ENCODE results near the gene BRCA2.
"Not testable (repeated sequence)": the region's sequence is repeated elsewhere in the genome, so short reads cannot be mapped to it uniquely, and the experiment has no call there.

The BRCA2 gene

GRCh38 chr13:32340914-32341313 is 25.6 kb downstream of the BRCA2 start:
- Histone ChIP-seq H3K9me2 (replicated peaks; ENCODE audit: low read depth, low read length) (no peaks in the 10 kb centered on the region), H3K27me3 (ENCODE audit: insufficient read depth, low read length, poor library complexity, severe bottlenecking) (no peaks in the 10 kb centered on the region), H3K79me2 (ENCODE audit: insufficient read depth, low read length) (no peaks in the 10 kb centered on the region), H3K4me2 (ENCODE audit: low read depth, low read length, poor library complexity, severe bottlenecking) (no peak overlapping the region), H3K36me3 (ENCODE audit: insufficient read depth, low read length) (peaks cover 15% of the 10 kb centered on the region), H3K4me3 (ENCODE audit: low read length, poor library complexity, severe bottlenecking) (no peak overlapping the region), H3K9me3 (ENCODE audit: insufficient read depth, low read depth, low read length) (no peaks in the 10 kb centered on the region), H2AFZ (ENCODE audit: low read length) (no peak overlapping the region), H4K20me1 (ENCODE audit: insufficient read depth, low read length, poor library complexity, severe bottlenecking) (no peaks in the 10 kb centered on the region), H3F3A (ENCODE audit: low read depth) (no peaks in the 10 kb centered on the region), H3K4me1 (ENCODE audit: insufficient read depth, low read length, poor library complexity, severe bottlenecking) (peaks cover 5% of the 10 kb centered on the region), H3K9ac (ENCODE audit: low read depth, low read length, poor library complexity, severe bottlenecking) (no peak overlapping the region)
- TF ChIP-seq EZH2phosphoT487 (IDR thresholded peaks at IDR 0.05; ENCODE audit: borderline replicate concordance), result no peak
- TF ChIP-seq CTCF (conservative IDR thresholded peaks at IDR 0.05; ENCODE audit: low read length), result no peak

- H3K79me2 ChIP-seq (ENCODE audit: insufficient read depth, low read length), result no peaks in the 10 kb centered on the region
- H3K36me3 ChIP-seq (ENCODE audit: insufficient read depth, low read length), result peaks cover 40% of the 10 kb centered on the region
- peak overlapping the region; percentile 8 for H3K9ac ChIP-seq (ENCODE audit: low read depth, low read length, poor library complexity, severe bottlenecking)
- H3K9me2 ChIP-seq (replicated peaks; ENCODE audit: low read depth, low read length), result no peaks in the 10 kb centered on the region
- TF ChIP-seq CTCF (conservative IDR thresholded peaks at IDR 0.05; ENCODE audit: low read length) (no peak), EZH2phosphoT487 (IDR thresholded peaks at IDR 0.05; ENCODE audit: borderline replicate concordance) (no peak)
- no peak overlapping the region for H3K4me3 ChIP-seq (ENCODE audit: low read length, poor library complexity, severe bottlenecking)
- no peaks in the 10 kb centered on the region for H3K9me3 ChIP-seq (ENCODE audit: insufficient read depth, low read depth, low read length)
- H3K27me3 ChIP-seq (ENCODE audit: insufficient read depth, low read length, poor library complexity, severe bottlenecking), result no peaks in the 10 kb centered on the region
- H2AFZ ChIP-seq (ENCODE audit: low read length), result peak overlapping the region; percentile 74
- peak overlapping the region; percentile 13 for H3K4me2 ChIP-seq (ENCODE audit: low read depth, low read length, poor library complexity, severe bottlenecking)
- peaks cover 16% of the 10 kb centered on the region for H3K4me1 ChIP-seq (ENCODE audit: insufficient read depth, low read length, poor library complexity, severe bottlenecking)
- H4K20me1 ChIP-seq (ENCODE audit: insufficient read depth, low read length, poor library complexity, severe bottlenecking), result no peaks in the 10 kb centered on the region
- H3F3A ChIP-seq (ENCODE audit: low read depth), result no peaks in the 10 kb centered on the region
Observed at GRCh38 chr13:32347651-32348050, 32.3 kb downstream of the BRCA2 start.

- H3K9ac ChIP-seq (ENCODE audit: low read depth, low read length, poor library complexity, severe bottlenecking); H3K4me3 ChIP-seq (ENCODE audit: low read length, poor library complexity, severe bottlenecking); H3K9me2 ChIP-seq (replicated peaks; ENCODE audit: low read depth, low read length); H3K9me3 ChIP-seq (ENCODE audit: insufficient read depth, low read depth, low read length); H3K4me2 ChIP-seq (ENCODE audit: low read depth, low read length, poor library complexity, severe bottlenecking); H3F3A ChIP-seq (ENCODE audit: low read depth); H3K79me2 ChIP-seq (ENCODE audit: insufficient read depth, low read length); H4K20me1 ChIP-seq (ENCODE audit: insufficient read depth, low read length, poor library complexity, severe bottlenecking); H2AFZ ChIP-seq (ENCODE audit: low read length); H3K27me3 ChIP-seq (ENCODE audit: insufficient read depth, low read length, poor library complexity, severe bottlenecking): not testable (repeated sequence)
- Histone ChIP-seq H3K36me3 (ENCODE audit: insufficient read depth, low read length) (peaks cover 51% of the 10 kb centered on the region), H3K4me1 (ENCODE audit: insufficient read depth, low read length, poor library complexity, severe bottlenecking) (peaks cover 10% of the 10 kb centered on the region)
Observed at GRCh38 chr13:32350839-32351441, 35.6 kb downstream of the BRCA2 start.

- no peaks in the 10 kb centered on the region for H3F3A ChIP-seq (ENCODE audit: low read depth)
- TF ChIP-seq CTCF (conservative IDR thresholded peaks at IDR 0.05; ENCODE audit: low read length) (no peak), EZH2phosphoT487 (IDR thresholded peaks at IDR 0.05; ENCODE audit: borderline replicate concordance) (no peak)
- H3K4me1 ChIP-seq (ENCODE audit: insufficient read depth, low read length, poor library complexity, severe bottlenecking), result no peaks in the 10 kb centered on the region
- H3K27me3 ChIP-seq (ENCODE audit: insufficient read depth, low read length, poor library complexity, severe bottlenecking), result no peaks in the 10 kb centered on the region
- no peaks in the 10 kb centered on the region for H3K9me3 ChIP-seq (ENCODE audit: insufficient read depth, low read depth, low read length)
- no peak overlapping the region for H2AFZ ChIP-seq (ENCODE audit: low read length)
- H3K9ac ChIP-seq (ENCODE audit: low read depth, low read length, poor library complexity, severe bottlenecking), result no peak overlapping the region
- H3K9me2 ChIP-seq (replicated peaks; ENCODE audit: low read depth, low read length), result no peaks in the 10 kb centered on the region
- no peaks in the 10 kb centered on the region for H3K79me2 ChIP-seq (ENCODE audit: insufficient read depth, low read length)
- no peaks in the 10 kb centered on the region for H4K20me1 ChIP-seq (ENCODE audit: insufficient read depth, low read length, poor library complexity, severe bottlenecking)
- H3K4me3 ChIP-seq (ENCODE audit: low read length, poor library complexity, severe bottlenecking), result no peak overlapping the region
- peaks cover 52% of the 10 kb centered on the region for H3K36me3 ChIP-seq (ENCODE audit: insufficient read depth, low read length)
- no peak overlapping the region for H3K4me2 ChIP-seq (ENCODE audit: low read depth, low read length, poor library complexity, severe bottlenecking)
Observed at GRCh38 chr13:32354040-32354439, 38.7 kb downstream of the BRCA2 start.

GRCh38 chr13:32355935-32356334 is 40.6 kb downstream of the BRCA2 start:
- H3K27me3 ChIP-seq (ENCODE audit: insufficient read depth, low read length, poor library complexity, severe bottlenecking); H3K4me1 ChIP-seq (ENCODE audit: insufficient read depth, low read length, poor library complexity, severe bottlenecking); H3K9me2 ChIP-seq (replicated peaks; ENCODE audit: low read depth, low read length); H4K20me1 ChIP-seq (ENCODE audit: insufficient read depth, low read length, poor library complexity, severe bottlenecking); H3K79me2 ChIP-seq (ENCODE audit: insufficient read depth, low read length); H3F3A ChIP-seq (ENCODE audit: low read depth); H3K9ac ChIP-seq (ENCODE audit: low read depth, low read length, poor library complexity, severe bottlenecking); H2AFZ ChIP-seq (ENCODE audit: low read length); H3K9me3 ChIP-seq (ENCODE audit: insufficient read depth, low read depth, low read length); H3K4me2 ChIP-seq (ENCODE audit: low read depth, low read length, poor library complexity, severe bottlenecking); H3K4me3 ChIP-seq (ENCODE audit: low read length, poor library complexity, severe bottlenecking): not testable (repeated sequence)
- H3K36me3 ChIP-seq (ENCODE audit: insufficient read depth, low read length), result peaks cover 50% of the 10 kb centered on the region
